ENCODE results near the gene ZNF462.

- TF ChIP-seq POLR2A (IDR thresholded peaks at IDR 0.05) (no peak), POLR2AphosphoS5 (IDR thresholded peaks at IDR 0.05; ENCODE audit: insufficient read depth in 1 of 2, low read depth in 1 of 2) (peak in 1 of 2 donors; percentile 60), CTCF (IDR thresholded peaks at IDR 0.05) (no peak)
Measured at GRCh38 chr9:106859957-106860720, 2.8 kb upstream of the ZNF462 start.

Measured in vagina (tissue), 2 donors.